ENCODE data around the gene ALAS1. TPM values are rescaled to one million over a fixed set of nuclear protein-coding genes. Genes with fewer than 3 reads are reported as not detected.
A peak's percentile ranks its signal among the peaks of the same experiment; 100 is the strongest.

ALAS1 gene
- total RNA-seq, 1 experiment from 2014 or later: 69.5 TPM

DNA sequence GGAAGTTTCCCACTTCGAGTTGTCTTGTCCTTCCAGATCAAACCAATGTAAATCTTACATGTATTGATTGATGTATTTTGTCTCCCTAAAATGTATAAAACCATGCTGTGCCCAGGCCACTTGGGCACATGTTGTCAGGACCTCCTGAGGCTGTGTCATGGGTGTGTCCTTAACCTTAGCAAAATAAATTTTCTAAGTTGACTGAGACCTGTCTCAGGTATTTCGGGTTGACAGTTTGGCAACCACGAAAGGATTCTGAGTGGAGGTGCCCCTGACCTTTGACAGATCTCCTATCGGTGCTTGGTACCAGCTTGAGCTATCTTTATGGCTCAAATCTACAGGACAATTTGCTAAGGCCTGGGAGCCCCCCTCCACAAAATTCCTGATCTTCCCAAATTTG, 42.0 kb upstream of the ALAS1 start:
- Histone ChIP-seq H2AFZ (ENCODE audit: low read length) (no peak overlapping the region), H3K4me2 (ENCODE audit: low read length) (no peak overlapping the region), H3K9me3 (ENCODE audit: low read length) (no peaks in the 10 kb centered on the region), H3K27ac (ENCODE audit: low read length) (no peak overlapping the region), H3K9ac (ENCODE audit: low read length) (no peak overlapping the region), H3K27me3 (ENCODE audit: low read length) (no peaks in the 10 kb centered on the region), H3K9me2 (replicated peaks; ENCODE audit: low read length) (no peaks in the 10 kb centered on the region), H3K36me3 (ENCODE audit: low read depth, low read length) (no peaks in the 10 kb centered on the region), H3K4me1 (ENCODE audit: insufficient read depth, low read length) (peaks cover 17% of the 10 kb centered on the region), H4K20me1 (ENCODE audit: low read length) (no peaks in the 10 kb centered on the region), H3K4me3 (ENCODE audit: low read length) (no peak overlapping the region), H3K79me2 (ENCODE audit: low read length) (peaks cover 28% of the 10 kb centered on the region), H3F3A (ENCODE audit: low read length, unreplicated experiment) (no peaks in the 10 kb centered on the region)
- TF ChIP-seq EZH2 (IDR thresholded peaks at IDR 0.05; ENCODE audit: low read length, unreplicated experiment) (no peak), EZH2phosphoT487 (IDR thresholded peaks at IDR 0.05; ENCODE audit: borderline replicate concordance, low read length) (no peak)
- TF ChIP-seq, protein P1, sequence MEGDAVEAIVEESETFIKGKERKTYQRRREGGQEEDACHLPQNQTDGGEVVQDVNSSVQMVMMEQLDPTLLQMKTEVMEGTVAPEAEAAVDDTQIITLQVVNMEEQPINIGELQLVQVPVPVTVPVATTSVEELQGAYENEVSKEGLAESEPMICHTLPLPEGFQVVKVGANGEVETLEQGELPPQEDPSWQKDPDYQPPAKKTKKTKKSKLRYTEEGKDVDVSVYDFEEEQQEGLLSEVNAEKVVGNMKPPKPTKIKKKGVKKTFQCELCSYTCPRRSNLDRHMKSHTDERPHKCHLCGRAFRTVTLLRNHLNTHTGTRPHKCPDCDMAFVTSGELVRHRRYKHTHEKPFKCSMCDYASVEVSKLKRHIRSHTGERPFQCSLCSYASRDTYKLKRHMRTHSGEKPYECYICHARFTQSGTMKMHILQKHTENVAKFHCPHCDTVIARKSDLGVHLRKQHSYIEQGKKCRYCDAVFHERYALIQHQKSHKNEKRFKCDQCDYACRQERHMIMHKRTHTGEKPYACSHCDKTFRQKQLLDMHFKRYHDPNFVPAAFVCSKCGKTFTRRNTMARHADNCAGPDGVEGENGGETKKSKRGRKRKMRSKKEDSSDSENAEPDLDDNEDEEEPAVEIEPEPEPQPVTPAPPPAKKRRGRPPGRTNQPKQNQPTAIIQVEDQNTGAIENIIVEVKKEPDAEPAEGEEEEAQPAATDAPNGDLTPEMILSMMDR (conservative IDR thresholded peaks at IDR 0.05; ENCODE audit: low read depth, low read length): no peak
- ATAC-seq: no peak
- ChIA-PET CTCF (no interaction called here), POLR2A (ENCODE audit: unreplicated experiment) (no interaction called here)
- intact Hi-C loops (cut with micrococcal nuclease): loop anchor here (2.0 kb wide), 1 partner anchor 43 kb away; the partner anchor contains the start of gene ALAS1
- DNase-seq: no peak
- BruUV-seq (replicated peaks): no TSS peak

DNA sequence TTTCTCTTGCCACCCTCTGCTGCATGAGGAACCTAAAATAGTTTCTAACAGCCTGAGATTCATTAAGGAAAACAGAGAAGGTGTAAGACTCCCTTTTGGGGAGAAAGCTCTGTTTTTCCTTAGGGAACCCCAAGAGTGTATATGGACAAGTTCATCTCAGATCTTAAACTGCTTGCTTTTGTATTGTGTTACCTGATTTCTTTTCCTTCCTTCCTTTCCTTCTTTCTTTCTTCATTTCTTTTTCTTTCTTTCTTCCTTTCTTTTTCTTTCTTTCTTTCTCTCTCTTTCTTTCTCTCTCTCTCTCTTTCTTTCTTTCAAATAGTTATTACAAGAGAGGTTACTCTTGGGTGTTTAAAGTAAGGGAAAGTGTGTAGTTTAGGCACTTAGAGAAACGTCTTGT, 38.5 kb upstream of the ALAS1 start:
- DNase-seq: no peak
- peaks cover 5% of the 10 kb centered on the region for H3K4me1 ChIP-seq (ENCODE audit: insufficient read depth, low read length)
- no peak overlapping the region for H3K27ac ChIP-seq (ENCODE audit: low read length)
- no TSS peak for BruUV-seq (replicated peaks)
- H3K4me2 ChIP-seq (ENCODE audit: low read length): no peak overlapping the region
- H3F3A ChIP-seq (ENCODE audit: low read length, unreplicated experiment): no peaks in the 10 kb centered on the region
- no peak overlapping the region for H3K9ac ChIP-seq (ENCODE audit: low read length)
- no peaks in the 10 kb centered on the region for H3K9me3 ChIP-seq (ENCODE audit: low read length)
- no peaks in the 10 kb centered on the region for H4K20me1 ChIP-seq (ENCODE audit: low read length)
- no peaks in the 10 kb centered on the region for H3K79me2 ChIP-seq (ENCODE audit: low read length)
- intact Hi-C loops (cut with micrococcal nuclease): no loop called here
- no peaks in the 10 kb centered on the region for H3K9me2 ChIP-seq (replicated peaks; ENCODE audit: low read length)
- POLR2A ChIA-PET (ENCODE audit: unreplicated experiment): no interaction called here
- no peaks in the 10 kb centered on the region; the same call in 1 of the 2 replicates for H3K36me3 ChIP-seq (ENCODE audit: low read depth, low read length)
- ATAC-seq: no peak
- H2AFZ ChIP-seq (ENCODE audit: low read length): 0 out of 2 replicates have a peak overlapping the region, but pooled peaks have one; percentile 16
- TF ChIP-seq EZH2phosphoT487 (IDR thresholded peaks at IDR 0.05; ENCODE audit: borderline replicate concordance, low read length): no peak
- TF ChIP-seq, protein P1 (conservative IDR thresholded peaks at IDR 0.05; ENCODE audit: low read depth, low read length): no peak
- no peak for TF ChIP-seq EZH2 (IDR thresholded peaks at IDR 0.05; ENCODE audit: low read length, unreplicated experiment)
- no peak overlapping the region for H3K4me3 ChIP-seq (ENCODE audit: low read length)
- no peaks in the 10 kb centered on the region for H3K27me3 ChIP-seq (ENCODE audit: low read length)
- CTCF ChIA-PET: no interaction called here

DNA sequence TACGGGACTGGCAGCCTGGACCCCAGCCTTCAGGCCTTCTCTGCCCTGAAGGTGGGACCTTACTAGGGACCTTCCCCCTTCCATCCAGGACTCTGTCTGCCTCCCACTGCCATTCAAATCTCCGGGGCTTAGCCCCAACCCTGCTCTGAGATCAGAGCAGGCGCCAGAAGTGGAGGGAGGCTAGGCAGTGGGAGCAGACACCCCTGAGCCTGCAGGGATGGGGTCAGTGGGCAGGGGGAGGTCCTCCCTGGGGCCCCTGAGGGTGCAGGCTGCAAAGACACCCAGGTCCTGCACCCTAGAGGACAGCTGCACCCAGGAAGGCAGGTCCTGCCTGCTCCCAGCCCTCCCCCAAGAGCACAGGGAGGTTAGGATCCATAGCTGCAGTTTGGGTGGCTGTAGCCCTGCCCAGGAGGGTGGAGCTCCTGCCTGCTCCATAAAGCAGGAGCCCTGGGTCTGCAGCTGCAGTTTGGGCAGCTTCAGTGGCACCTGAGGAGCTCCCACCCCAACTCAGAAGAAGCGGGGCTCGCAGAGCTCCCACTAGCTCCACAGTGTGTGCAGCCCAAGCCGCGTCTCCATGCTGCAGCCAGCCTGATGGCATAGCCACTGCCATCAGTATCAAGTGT, 35.6 kb upstream of the ALAS1 start:
- Histone ChIP-seq H3K27me3 (ENCODE audit: low read length) (no peaks in the 10 kb centered on the region), H4K20me1 (ENCODE audit: low read length) (no peaks in the 10 kb centered on the region), H3K9ac (ENCODE audit: low read length) (no peak overlapping the region), H2AFZ (ENCODE audit: low read length) (no peak overlapping the region), H3K4me1 (ENCODE audit: insufficient read depth, low read length) (no peaks in the 10 kb centered on the region), H3K36me3 (ENCODE audit: low read depth, low read length) (no peaks in the 10 kb centered on the region; the same call in 1 of the 2 replicates), H3K27ac (ENCODE audit: low read length) (no peak overlapping the region), H3K79me2 (ENCODE audit: low read length) (no peaks in the 10 kb centered on the region), H3K4me2 (ENCODE audit: low read length) (no peak overlapping the region), H3K9me3 (ENCODE audit: low read length) (no peaks in the 10 kb centered on the region), H3K4me3 (ENCODE audit: low read length) (no peak overlapping the region), H3K9me2 (replicated peaks; ENCODE audit: low read length) (no peaks in the 10 kb centered on the region), H3F3A (ENCODE audit: low read length, unreplicated experiment) (no peaks in the 10 kb centered on the region)
- DNase-seq: no peak
- TF ChIP-seq EZH2 (IDR thresholded peaks at IDR 0.05; ENCODE audit: low read length, unreplicated experiment) (no peak), EZH2phosphoT487 (IDR thresholded peaks at IDR 0.05; ENCODE audit: borderline replicate concordance, low read length) (no peak)
- TF ChIP-seq, protein P1 (conservative IDR thresholded peaks at IDR 0.05; ENCODE audit: low read depth, low read length): no peak
- ChIA-PET POLR2A (ENCODE audit: unreplicated experiment) (no interaction called here), CTCF (no interaction called here)
- BruUV-seq (replicated peaks): no TSS peak
- intact Hi-C loops (cut with micrococcal nuclease): no loop called here
- ATAC-seq: peak; percentile 88

Measured in PC-3 (cell line).